ENCODE measurements around the gene PHGDH.
"Not testable (repeated sequence)": the region's sequence is repeated elsewhere in the genome, so short reads cannot be mapped to it uniquely, and the experiment has no call there.

Gene PHGDH

GRCh38 chr1:119768778-119769177 is 57.0 kb downstream of the PHGDH start, which contains the start of gene HMGCS2:
TSS of gene HMGCS2 (minus strand) at chr1:119768905. CDS start at chr1:119768844, 61 bp downstream.
- no peak for DNase-seq

GRCh38 chr1:119771016-119771415 is 59.3 kb downstream of the PHGDH start:
- DNase-seq: peak; percentile 28

- no peak for DNase-seq
Measured at GRCh38 chr1:119771770-119772169, 60.0 kb downstream of the PHGDH start.

- no peak for DNase-seq
Measured at GRCh38 chr1:119772298-119772697, 60.6 kb downstream of the PHGDH start.

GRCh38 chr1:119773711-119774241 is 62.0 kb downstream of the PHGDH start:
- DNase-seq: no peak

GRCh38 chr1:119774746-119775490 is 63.2 kb downstream of the PHGDH start:
- DNase-seq: no peak

- DNase-seq: no peak
Measured at GRCh38 chr1:119778359-119778758, 66.6 kb downstream of the PHGDH start.

GRCh38 chr1:119778886-119779560 is 67.3 kb downstream of the PHGDH start:
- DNase-seq: no peak

- no peak for DNase-seq
Measured at GRCh38 chr1:119779869-119780356, 68.2 kb downstream of the PHGDH start.

GRCh38 chr1:119781434-119782210 is 69.9 kb downstream of the PHGDH start:
- DNase-seq: no peak

- DNase-seq: no peak
Measured at GRCh38 chr1:119782631-119783325, 71.0 kb downstream of the PHGDH start.

- no peak for DNase-seq
Measured at GRCh38 chr1:119783354-119784185, 71.8 kb downstream of the PHGDH start.

- DNase-seq: no peak
Measured at GRCh38 chr1:119784191-119784781, 72.6 kb downstream of the PHGDH start.

GRCh38 chr1:119786046-119786445 is 74.3 kb downstream of the PHGDH start:
- DNase-seq: not testable (repeated sequence)

GRCh38 chr1:119786473-119787050 is 74.8 kb downstream of the PHGDH start:
- DNase-seq: not testable (repeated sequence)

- DNase-seq: no peak
Measured at GRCh38 chr1:119787776-119788175, 76.0 kb downstream of the PHGDH start.

- DNase-seq: no peak
Measured at GRCh38 chr1:119790451-119791198, 78.9 kb downstream of the PHGDH start.

GRCh38 chr1:119791377-119791776 is 79.6 kb downstream of the PHGDH start:
- no peak for DNase-seq

Data from NCI-H1694 (cell line).